Limb (tissue), 2 donors: Measurements from ENCODE around the gene RGS3.
A peak's percentile ranks its signal among the peaks of the same experiment; 100 is the strongest.

ENCODE experiments used
- DNase-seq, 2 donors: peaks; one replicate each; pipeline ENCODE4 v3.0.0-alpha.2; 2016; ENCODE audit errors: extremely low spot score in 2 of 2

Gene RGS3

GRCh38 chr9:113616116-113616515 lies 152.6 kb downstream of the RGS3 start:
- no peak for DNase-seq

GRCh38 chr9:113616621-113617496 lies 153.3 kb downstream of the RGS3 start:
- no peak for DNase-seq

- no peak for DNase-seq
Observed at GRCh38 chr9:113617550-113617949, 154.0 kb downstream of the RGS3 start.

- no peak for DNase-seq
Observed at GRCh38 chr9:113618836-113619490, 155.4 kb downstream of the RGS3 start.

GRCh38 chr9:113619491-113620376 lies 156.2 kb downstream of the RGS3 start:
- peak in 1 of 2 donors; percentile 16 for DNase-seq

- peak; percentile 86 to 93 for DNase-seq
Observed at GRCh38 chr9:113620377-113621161, 157.0 kb downstream of the RGS3 start.

- peak; percentile 88 to 94 for DNase-seq
Observed at GRCh38 chr9:113621309-113621791, 157.8 kb downstream of the RGS3 start.

- DNase-seq: no peak
Observed at GRCh38 chr9:113621980-113622379, 158.5 kb downstream of the RGS3 start.

- DNase-seq: no peak
Observed at GRCh38 chr9:113622600-113623400, 159.3 kb downstream of the RGS3 start.

- no peak for DNase-seq
Observed at GRCh38 chr9:113623851-113624485, 160.4 kb downstream of the RGS3 start.

GRCh38 chr9:113624721-113625120 lies 161.2 kb downstream of the RGS3 start:
- DNase-seq: no peak

GRCh38 chr9:113625486-113625885 lies 162.0 kb downstream of the RGS3 start:
- DNase-seq: no peak

- DNase-seq: no peak
Observed at GRCh38 chr9:113626735-113627495, 163.4 kb downstream of the RGS3 start.

- DNase-seq: no peak
Observed at GRCh38 chr9:113628621-113629020, 165.1 kb downstream of the RGS3 start.

- DNase-seq: peak in 1 of 2 donors; percentile 17
Observed at GRCh38 chr9:113630386-113631136, 167.0 kb downstream of the RGS3 start.

- DNase-seq: no peak
Observed at GRCh38 chr9:113631137-113631765, 167.7 kb downstream of the RGS3 start.

GRCh38 chr9:113631871-113632665 lies 168.5 kb downstream of the RGS3 start:
- no peak for DNase-seq
